GM18870 (cell line): ENCODE results near the gene GGT7.
"Not testable (repeated sequence)": the region's sequence is repeated elsewhere in the genome, so short reads cannot be mapped to it uniquely, and the experiment has no call there.

ENCODE experiments used
- ATAC-seq: cut with Tn5 transposase; IDR thresholded peaks from one replicate; pipeline ENCODE4 v1.9.1; 2021; ENCODE audit warnings: moderate library complexity; ENCODE audit not compliant: unreplicated experiment

Gene GGT7, protein sequence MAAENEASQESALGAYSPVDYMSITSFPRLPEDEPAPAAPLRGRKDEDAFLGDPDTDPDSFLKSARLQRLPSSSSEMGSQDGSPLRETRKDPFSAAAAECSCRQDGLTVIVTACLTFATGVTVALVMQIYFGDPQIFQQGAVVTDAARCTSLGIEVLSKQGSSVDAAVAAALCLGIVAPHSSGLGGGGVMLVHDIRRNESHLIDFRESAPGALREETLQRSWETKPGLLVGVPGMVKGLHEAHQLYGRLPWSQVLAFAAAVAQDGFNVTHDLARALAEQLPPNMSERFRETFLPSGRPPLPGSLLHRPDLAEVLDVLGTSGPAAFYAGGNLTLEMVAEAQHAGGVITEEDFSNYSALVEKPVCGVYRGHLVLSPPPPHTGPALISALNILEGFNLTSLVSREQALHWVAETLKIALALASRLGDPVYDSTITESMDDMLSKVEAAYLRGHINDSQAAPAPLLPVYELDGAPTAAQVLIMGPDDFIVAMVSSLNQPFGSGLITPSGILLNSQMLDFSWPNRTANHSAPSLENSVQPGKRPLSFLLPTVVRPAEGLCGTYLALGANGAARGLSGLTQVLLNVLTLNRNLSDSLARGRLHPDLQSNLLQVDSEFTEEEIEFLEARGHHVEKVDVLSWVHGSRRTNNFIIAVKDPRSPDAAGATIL

GRCh38 chr20:34872622-34873224 lies at the start of gene GGT7:
Gene GGT7, minus strand, starts transcription at chr20:34872856. Its CDS starts 41 bp downstream, at chr20:34872815.
- no peak for ATAC-seq

GRCh38 chr20:34921436-34921835 lies 48.8 kb upstream of the GGT7 start:
- no peak for ATAC-seq

GRCh38 chr20:34920055-34920454 lies 47.4 kb upstream of the GGT7 start:
- ATAC-seq: no peak

GRCh38 chr20:34916774-34917354 lies 44.2 kb upstream of the GGT7 start:
- ATAC-seq: no peak

DNA sequence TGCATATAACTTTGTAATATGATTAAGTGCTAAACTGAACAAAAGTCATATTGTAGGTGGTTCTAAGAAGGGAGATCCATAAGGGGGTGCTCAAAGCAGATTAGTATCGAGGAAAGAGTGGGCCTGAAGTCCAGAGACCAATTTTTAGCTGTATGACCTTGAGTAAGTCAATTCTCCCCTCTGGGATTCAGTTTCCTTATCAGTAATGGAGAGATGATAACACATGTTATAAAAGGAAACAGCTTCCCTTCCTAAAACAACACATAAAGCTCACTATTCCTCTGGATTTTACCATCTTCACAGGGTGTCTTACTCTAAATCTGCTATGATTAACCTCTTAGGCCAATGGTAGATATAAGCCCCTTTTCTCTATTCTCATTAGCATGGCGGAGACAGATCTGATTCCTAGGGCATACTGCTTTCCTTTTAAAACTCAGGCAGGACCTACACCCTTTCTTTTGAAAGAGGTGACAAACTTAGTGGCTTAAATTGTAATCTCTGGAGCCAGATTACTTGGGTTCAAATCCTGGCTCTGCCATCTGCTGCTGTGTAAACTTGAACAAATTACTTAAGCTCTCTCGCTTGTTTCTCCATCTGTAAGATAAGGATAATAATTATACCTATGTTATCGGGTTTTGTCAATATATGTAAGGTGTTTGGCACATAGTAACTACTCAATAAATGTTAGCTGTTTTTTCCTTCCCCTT lies 43.2 kb upstream of the GGT7 start:
- no peak for ATAC-seq

DNA sequence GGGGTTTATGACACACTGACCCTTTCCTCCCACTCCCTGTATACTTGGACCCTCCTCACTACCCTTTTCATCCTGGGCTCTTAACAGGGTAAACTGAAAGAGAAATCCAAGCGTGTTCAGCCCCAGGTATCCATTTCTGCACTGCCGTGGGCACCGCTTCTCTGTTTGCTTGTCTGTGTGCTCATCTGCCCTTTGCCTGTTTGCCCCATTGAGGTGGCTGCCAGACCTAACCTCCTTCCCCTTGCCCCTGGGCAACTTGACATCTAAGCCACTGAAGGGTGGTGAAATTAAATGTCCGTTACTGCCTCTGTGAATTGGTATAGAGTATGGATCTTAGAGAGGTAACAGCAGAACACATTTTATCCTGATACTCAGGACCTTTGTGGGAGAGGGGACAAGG lies 42.5 kb upstream of the GGT7 start:
- no peak for ATAC-seq

DNA sequence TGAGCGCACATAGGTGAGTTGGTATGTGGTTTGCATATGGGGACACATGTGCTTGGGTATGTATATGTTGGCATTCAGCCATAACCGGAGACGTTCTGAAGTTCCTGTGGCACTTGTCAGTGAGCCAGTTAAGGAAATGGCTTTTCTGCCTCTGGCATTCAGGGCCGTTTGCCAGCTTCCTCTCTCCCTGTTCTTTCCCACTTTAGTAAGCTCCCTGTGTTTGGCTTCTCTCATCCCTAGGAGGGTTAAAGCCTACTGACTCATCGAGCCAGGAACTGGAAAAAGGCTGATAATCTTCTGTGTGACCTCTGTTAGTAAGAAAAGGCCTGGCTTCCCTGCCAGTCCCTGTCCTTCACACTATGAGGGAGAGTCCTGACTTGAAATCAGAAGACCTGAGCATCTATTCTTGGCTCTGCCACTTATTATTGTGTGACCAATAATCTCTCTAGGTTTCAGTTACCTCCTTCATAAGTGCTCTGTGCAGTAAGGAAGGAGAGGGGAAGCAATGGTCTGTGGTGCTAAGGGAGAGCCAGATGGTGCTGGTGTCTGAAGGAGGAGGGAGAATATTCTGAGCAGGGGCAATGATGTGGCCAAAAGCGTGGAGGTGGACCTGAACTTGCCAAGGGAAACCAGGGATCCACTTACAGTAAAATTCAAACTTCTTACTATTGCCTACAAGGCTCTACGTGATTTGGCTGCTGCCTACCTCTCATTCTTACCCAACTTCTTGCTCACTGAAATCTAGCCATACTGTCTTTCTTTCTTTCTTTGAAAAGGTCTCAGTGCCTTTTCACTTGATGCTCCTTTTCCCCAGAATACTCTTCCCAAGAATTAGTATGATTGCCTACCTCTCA lies 35.2 kb upstream of the GGT7 start:
- ATAC-seq: no peak

DNA sequence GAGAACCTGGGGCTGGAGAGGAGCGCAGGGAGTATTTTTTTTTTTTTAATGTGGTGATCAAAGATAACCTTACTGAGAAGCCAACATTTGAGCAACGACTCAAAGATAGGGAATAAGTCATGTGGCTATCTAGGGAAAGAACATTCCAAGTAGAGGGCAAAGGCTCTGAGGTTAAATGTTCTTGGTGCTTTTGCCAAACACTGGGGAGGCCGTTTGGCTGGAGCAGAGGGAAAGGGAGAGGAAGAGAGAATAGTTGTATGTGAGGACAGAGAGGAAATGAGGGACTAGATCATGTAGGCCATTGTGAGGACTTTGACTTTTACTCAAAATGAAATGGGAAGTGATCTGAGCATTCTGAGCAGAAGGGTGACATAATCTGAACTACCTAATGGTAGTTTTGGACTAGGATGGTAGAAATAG lies 31.6 kb upstream of the GGT7 start:
- ATAC-seq: no peak

DNA sequence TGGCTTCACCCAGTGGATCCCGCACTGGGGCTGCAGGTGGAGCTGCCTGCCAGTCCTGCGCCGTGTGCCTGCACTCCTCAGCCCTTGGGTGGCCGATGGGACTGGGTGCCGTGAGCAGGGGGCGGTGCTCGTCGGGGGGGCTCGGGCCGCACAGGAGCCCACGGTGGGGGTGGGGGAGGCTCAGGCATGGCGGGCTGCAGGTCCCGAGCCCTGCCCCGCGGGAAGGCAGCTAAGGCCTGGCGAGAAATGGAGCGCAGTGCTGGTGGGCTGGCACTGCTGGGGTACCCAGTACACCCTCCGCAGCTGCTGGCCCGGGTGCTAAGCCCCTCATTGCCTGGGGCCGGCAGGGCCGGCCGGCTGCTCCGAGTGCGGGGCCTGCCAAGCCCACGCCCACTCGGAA lies 26.1 kb upstream of the GGT7 start:
- ATAC-seq: not testable (repeated sequence)

GRCh38 chr20:34898129-34898528 lies 25.5 kb upstream of the GGT7 start:
- ATAC-seq: not testable (repeated sequence)

GRCh38 chr20:34896086-34896621 lies 23.5 kb upstream of the GGT7 start:
- ATAC-seq: no peak

GRCh38 chr20:34895465-34895864 lies 22.8 kb upstream of the GGT7 start:
- ATAC-seq: no peak

DNA sequence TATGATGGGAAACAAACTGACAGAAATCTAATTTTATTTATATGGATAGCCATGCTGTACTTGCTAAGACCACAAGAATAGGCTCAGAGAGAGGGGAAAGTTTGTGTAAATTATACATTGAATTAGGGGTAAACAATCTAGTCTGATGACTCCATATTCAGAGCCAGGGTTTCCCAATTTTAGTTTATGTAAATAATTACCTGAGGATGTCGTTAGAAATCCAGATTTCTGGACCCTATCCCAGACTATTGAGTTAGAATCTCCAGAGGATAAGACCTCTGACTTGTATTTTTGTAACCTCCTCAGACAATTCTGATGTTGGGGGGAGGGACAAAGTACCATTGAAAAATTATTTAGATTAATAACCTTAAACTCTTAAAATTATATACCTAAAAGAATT lies 22.1 kb upstream of the GGT7 start:
- no peak for ATAC-seq

DNA sequence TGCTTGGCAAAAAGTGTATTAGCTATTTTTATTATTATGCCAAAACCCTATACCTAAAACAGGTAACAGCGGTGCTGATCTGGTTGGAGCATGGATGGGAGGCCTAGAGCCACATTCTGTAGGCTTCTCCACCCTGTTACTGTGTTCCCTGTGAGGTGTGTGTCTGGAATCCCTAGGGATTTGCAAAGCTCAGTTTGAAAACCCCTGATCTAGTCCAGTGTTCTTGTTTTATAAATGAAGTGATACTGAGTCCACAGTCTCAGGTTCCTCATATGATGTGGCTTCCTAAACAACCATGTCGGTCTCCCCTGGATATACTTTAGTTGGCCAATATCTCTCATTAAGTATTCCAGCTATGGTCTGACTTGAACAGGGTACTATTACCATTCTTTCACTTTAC lies 20.0 kb upstream of the GGT7 start:
- ATAC-seq: no peak

- ATAC-seq: no peak
These were observed 18.8 kb upstream of the GGT7 start for GRCh38 chr20:34891166-34892062.

DNA sequence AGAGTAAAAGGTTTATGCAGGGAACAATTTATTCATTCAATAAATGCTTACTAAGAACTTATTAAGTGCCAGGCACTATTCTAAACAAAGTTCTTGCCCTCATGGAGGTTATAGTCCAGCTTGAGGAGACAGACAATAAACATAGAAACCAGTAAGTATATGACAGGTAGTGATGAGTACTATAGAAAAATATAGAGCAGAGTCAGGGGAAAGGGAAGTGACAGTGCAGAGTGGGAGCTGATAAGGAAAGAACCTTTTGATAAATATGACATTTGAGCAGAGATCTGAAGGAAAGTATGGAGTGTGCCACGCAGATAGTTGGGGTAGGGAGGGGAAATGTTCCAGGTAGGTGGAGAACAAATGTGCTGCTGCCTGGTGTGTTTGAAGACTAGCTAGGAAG lies 15.8 kb upstream of the GGT7 start:
- no peak for ATAC-seq

DNA sequence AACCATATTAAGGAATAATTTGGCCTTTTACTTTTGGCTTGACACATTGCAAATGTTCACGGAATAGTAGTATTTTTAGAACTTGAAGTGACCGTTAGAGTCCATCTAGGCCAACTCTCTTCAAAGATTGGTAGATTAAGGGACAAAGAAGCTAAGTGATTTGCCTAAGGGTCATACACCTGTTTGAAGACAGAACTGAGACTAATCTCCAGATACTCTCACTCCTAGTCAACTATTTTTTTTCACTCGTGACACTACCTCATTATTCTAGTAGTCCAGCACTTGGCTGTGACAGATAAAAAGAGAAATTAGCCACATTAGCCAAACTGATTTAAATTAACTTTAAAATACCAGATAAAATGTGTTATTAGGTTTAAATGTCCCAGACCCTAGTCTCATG lies 14.4 kb upstream of the GGT7 start:
- no peak for ATAC-seq

GRCh38 chr20:34886122-34886521 lies 13.5 kb upstream of the GGT7 start:
- ATAC-seq: no peak

DNA sequence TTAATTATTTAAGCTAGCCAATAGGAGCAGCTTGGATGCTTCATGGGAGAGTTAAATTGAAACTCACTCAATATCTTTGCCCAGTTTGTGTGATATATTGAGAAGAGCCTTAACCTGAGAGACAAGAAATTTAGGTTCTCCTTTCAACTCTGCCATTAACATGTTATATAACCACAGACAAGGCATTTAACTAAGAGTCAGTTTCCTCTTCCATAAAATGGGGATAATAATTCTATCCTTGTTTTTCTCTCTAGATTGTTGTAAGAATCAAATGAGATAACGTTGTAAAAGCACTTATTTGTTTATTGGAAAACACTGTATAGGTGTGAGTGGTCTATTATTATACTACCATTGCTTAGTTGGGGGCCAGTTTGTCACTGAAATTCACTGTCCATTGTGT lies 11.6 kb upstream of the GGT7 start:
- no peak for ATAC-seq
